Kidney capillary endothelial cell (primary cell): ENCODE results near the gene CLN6.
"Not testable (repeated sequence)": the region's sequence is repeated elsewhere in the genome, so short reads cannot be mapped to it uniquely, and the experiment has no call there.

Experiments used
- DNase-seq: peaks from one replicate; pipeline ENCODE4 v3.0.0-alpha.2; 2018; ENCODE audit warnings: low spot score

CLN6 gene

GRCh38 chr15:68206711-68207151, 22.8 kb downstream of the CLN6 start:
- DNase-seq: no peak

GRCh38 chr15:68205954-68206539, 23.5 kb downstream of the CLN6 start:
- peak; percentile 30 for DNase-seq

- DNase-seq: no peak
These were observed 24.0 kb downstream of the CLN6 start for GRCh38 chr15:68205558-68205944.

- peak; percentile 25 for DNase-seq
These were observed 24.6 kb downstream of the CLN6 start, which contains the start of gene CALML4 for GRCh38 chr15:68204776-68205557. TSS of gene CALML4 (minus strand) at chr15:68205332. CDS start at chr15:68205247, 85 bp downstream.

GRCh38 chr15:68204361-68204760, 25.2 kb downstream of the CLN6 start:
- DNase-seq: no peak

GRCh38 chr15:68203956-68204355, 25.6 kb downstream of the CLN6 start:
- no peak for DNase-seq

GRCh38 chr15:68203486-68203885, 26.0 kb downstream of the CLN6 start:
- DNase-seq: no peak

GRCh38 chr15:68202994-68203393, 26.5 kb downstream of the CLN6 start:
- DNase-seq: not testable (repeated sequence)

- DNase-seq: no peak
These were observed 27.7 kb downstream of the CLN6 start for GRCh38 chr15:68201879-68202261.

- no peak for DNase-seq
These were observed 28.2 kb downstream of the CLN6 start for GRCh38 chr15:68201153-68201878.

- DNase-seq: no peak
These were observed 29.3 kb downstream of the CLN6 start for GRCh38 chr15:68200016-68200861.

GRCh38 chr15:68199340-68199739, 30.2 kb downstream of the CLN6 start:
- no peak for DNase-seq

GRCh38 chr15:68197661-68198437, 31.7 kb downstream of the CLN6 start:
- DNase-seq: no peak

- DNase-seq: no peak
These were observed 32.4 kb downstream of the CLN6 start for GRCh38 chr15:68197170-68197492.

GRCh38 chr15:68196445-68197169, 32.9 kb downstream of the CLN6 start:
- DNase-seq: no peak

- DNase-seq: no peak
These were observed 34.0 kb downstream of the CLN6 start for GRCh38 chr15:68195336-68196112.

- DNase-seq: no peak
These were observed 36.6 kb downstream of the CLN6 start for GRCh38 chr15:68192804-68193486.

- no peak for DNase-seq
These were observed 37.4 kb downstream of the CLN6 start for GRCh38 chr15:68192117-68192516.

GRCh38 chr15:68191555-68191954, 38.0 kb downstream of the CLN6 start:
- DNase-seq: no peak
